AG09319 (cell line): Measurements from ENCODE around the gene DDIT3.

Source experiments
- DNase-seq: peaks from one replicate; pipeline ENCODE4 v3.0.0-alpha.2; 2010; ENCODE audit warnings: low read depth; ENCODE audit errors: extremely low read depth
- TF ChIP-seq, protein P1 (sequence below): IDR thresholded peaks from 2 replicates; pipeline ENCODE4 v1.5.1; 2011; ENCODE audit warnings: low read depth, mild to moderate bottlenecking, inconsistent platforms, low read length, moderate library complexity

DDIT3 gene

DNA sequence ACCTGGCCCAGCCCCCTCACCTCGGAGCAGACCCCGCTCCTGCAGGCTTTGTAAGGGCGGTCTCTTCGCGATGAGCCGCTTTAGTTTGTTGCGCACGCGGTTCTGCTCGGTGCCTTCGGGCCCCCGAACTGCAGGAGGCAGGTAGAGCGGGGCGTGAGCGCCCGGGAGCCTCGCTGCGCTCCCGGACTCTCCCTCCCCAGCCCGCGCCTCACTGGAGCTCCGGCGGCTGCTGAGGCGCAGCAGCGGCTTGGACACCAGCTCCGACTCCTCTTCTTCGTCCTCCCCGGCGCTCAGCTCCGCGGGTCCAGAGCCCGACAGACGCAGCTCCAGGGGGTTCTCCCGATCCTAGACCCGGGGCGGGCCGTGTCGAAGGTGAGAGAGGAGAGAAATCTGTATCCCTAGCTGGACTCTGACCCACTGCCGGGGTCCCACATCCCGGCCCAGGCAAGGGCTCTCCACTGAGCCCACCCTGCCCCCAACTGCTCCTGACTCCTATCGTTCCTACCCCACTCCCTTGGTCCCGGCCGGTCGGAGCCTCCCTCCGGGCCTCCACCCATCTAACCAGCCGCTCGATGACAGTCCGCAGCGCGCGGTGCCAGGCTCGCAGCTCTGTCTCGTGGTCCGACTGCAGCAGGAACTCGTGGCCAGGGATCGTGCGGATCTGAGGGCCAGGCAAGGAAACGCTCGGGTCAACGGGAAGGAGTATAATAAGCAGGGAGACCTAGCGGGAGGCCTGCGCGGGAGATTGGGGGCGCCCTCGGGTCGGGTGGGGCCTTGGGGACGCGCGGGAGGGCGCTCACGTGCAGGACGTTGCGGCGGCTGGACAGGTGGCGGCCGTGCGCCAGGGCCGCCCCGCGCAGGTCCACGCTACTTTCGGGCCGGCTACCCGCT is 44.8 kb downstream of the DDIT3 start:
- DNase-seq, result no peak
- TF ChIP-seq, protein P1, sequence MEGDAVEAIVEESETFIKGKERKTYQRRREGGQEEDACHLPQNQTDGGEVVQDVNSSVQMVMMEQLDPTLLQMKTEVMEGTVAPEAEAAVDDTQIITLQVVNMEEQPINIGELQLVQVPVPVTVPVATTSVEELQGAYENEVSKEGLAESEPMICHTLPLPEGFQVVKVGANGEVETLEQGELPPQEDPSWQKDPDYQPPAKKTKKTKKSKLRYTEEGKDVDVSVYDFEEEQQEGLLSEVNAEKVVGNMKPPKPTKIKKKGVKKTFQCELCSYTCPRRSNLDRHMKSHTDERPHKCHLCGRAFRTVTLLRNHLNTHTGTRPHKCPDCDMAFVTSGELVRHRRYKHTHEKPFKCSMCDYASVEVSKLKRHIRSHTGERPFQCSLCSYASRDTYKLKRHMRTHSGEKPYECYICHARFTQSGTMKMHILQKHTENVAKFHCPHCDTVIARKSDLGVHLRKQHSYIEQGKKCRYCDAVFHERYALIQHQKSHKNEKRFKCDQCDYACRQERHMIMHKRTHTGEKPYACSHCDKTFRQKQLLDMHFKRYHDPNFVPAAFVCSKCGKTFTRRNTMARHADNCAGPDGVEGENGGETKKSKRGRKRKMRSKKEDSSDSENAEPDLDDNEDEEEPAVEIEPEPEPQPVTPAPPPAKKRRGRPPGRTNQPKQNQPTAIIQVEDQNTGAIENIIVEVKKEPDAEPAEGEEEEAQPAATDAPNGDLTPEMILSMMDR, result no peak

DNA sequence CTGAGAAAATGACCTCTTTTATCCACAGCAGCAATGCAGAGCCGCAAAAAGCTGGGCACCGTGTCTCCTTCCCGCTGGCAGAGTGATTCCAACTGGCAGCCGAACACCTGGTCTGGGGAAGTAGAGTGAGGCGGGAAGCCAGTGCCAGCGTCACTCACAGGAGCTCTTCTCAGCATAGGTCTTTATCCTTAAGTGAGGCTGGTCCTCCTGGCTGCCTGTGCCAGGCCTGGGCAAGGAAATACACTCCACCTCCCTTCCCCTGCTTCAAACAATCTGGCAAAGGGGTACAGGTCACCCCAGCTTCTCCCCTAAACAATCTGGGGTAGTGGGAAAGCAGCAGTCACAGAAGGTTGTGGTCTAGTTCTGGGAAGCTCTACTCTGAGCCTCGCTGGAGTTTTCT is 45.5 kb downstream of the DDIT3 start:
- TF ChIP-seq, protein P1, result no peak
- no peak for DNase-seq

DNA sequence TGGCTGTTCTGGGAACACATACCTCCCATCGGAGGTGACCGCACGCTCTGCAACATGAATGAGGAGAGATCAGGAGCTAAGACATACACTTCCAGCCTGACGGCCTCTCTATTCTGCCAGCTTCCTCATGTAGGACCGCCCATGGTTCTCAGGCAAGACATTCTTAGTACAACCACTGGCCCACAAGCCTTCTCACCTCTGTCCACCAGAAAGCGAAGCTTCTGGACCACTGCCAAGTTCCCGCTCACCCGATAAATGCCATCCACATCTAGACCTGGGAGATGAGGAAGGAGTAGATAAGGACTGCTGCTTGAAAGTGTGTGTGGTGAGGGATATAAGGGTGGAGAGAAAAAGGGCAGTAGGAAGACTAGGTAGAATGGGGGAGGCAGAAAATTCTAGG is 45.9 kb downstream of the DDIT3 start:
- no peak for DNase-seq
- TF ChIP-seq, protein P1, result no peak

DNA sequence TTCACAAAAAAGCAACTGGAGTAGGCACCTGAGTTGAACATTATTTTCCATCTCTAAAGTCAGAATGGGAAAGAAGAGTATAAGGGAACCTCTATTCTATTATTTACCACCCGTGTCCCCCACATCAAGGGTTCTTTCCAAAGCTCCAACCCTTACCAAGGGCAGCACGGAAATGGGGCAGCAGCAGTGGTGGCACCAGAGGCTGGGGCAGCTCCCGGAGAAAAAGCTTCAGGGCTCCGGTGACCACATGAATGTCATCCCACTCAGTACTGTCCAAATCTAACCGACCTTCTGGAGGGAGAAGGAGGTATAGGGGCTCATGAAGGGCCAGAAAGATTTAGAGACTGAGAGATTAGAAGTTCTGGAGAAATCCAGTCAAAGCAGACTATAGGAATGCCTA is 46.4 kb downstream of the DDIT3 start:
- no peak for DNase-seq
- TF ChIP-seq, protein P1, result no peak

DNA sequence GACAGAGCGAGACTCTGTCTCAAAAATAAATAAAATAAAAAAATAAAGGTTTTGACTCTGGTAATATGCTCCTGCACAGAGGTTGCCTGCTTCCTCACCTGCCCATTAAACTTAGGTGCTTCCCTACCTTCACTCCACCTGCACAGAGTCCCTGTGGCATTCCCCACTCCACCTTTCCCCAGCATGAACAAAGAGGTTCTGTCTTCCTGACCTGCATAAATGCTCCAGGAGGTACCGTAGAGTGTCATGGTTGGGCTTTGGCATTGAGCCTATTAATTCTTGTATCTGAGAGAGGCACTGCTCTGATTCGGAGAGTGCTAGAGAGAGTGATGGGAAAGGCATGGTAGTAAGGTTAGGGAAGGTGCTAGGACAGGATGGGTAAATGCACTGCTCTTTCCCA is 46.9 kb downstream of the DDIT3 start:
- no peak for DNase-seq
- TF ChIP-seq, protein P1, result no peak

DNA sequence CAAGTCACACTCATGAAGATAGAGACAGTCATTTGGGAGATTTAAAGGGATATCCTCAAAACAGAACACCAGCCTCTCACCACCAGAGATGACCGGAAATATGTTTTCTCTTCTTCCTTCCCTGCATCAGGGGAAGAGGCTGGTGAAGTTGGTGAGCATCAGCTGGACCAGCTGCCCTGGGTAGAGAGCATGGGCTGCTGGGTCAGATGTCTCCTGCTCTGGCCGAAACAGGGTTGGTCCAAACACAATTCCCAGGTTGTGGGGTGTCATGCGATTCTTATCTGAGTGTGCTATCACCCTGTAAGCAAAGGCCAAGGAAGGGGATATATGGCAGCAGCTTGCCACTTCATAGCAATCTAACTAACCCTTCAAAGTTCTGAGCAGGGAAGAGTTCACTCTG is 47.9 kb downstream of the DDIT3 start:
- DNase-seq, result no peak
- TF ChIP-seq, protein P1, result no peak

GRCh38 chr12:57471661-57472060 is 48.7 kb downstream of the DDIT3 start:
- no peak for DNase-seq
- TF ChIP-seq, protein P1, result no peak
